Measurements from ENCODE around the gene ABCC1. TPM values are rescaled to one million over a fixed set of nuclear protein-coding genes. Genes with fewer than 3 reads are reported as not detected.
"Not testable (repeated sequence)": the region's sequence is repeated elsewhere in the genome, so short reads cannot be mapped to it uniquely, and the experiment has no call there.

The ABCC1 gene
- total RNA-seq, 6 donors from 2014 or later = 35.4 to 106 (median 44.8) TPM

DNA sequence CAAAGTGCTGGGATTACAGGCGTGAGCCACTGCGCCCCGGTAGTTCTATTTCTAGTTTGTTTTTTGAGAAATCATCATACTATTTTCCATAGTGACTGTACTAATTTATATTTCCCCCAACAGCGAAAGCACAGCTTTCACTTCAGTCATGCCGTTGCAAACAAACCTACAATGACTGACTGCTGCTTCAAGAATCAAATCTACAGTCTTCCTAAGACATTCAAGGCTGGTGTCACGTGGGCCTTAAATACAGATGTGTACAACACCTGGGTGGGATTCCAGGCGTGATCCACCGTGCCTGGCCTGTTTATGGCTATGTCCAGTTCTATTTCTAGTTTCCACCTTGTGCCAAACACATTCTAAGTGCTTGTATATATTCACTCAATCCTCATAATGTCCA is 201.9 kb downstream of the ABCC1 start:
- ATAC-seq (ENCODE audit: low FRiP score in 2 of 2) (no peak), DNase-seq (no peak)
- H3K27me3 ChIP-seq = no peaks in the 10 kb centered on the region
- peaks cover 0 to 23% (median 2%) of the 10 kb centered on the region in 4 donors for H3K36me3 ChIP-seq
- H3K4me1 ChIP-seq = peaks cover 0 to 8% (median 5%) of the 10 kb centered on the region in 4 donors
- TF ChIP-seq, protein P1, sequence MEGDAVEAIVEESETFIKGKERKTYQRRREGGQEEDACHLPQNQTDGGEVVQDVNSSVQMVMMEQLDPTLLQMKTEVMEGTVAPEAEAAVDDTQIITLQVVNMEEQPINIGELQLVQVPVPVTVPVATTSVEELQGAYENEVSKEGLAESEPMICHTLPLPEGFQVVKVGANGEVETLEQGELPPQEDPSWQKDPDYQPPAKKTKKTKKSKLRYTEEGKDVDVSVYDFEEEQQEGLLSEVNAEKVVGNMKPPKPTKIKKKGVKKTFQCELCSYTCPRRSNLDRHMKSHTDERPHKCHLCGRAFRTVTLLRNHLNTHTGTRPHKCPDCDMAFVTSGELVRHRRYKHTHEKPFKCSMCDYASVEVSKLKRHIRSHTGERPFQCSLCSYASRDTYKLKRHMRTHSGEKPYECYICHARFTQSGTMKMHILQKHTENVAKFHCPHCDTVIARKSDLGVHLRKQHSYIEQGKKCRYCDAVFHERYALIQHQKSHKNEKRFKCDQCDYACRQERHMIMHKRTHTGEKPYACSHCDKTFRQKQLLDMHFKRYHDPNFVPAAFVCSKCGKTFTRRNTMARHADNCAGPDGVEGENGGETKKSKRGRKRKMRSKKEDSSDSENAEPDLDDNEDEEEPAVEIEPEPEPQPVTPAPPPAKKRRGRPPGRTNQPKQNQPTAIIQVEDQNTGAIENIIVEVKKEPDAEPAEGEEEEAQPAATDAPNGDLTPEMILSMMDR (IDR thresholded peaks at IDR 0.05) = no peak
- TF ChIP-seq POLR2AphosphoS5 (IDR thresholded peaks at IDR 0.05) (no peak), POLR2A (IDR thresholded peaks at IDR 0.05) (no peak), EP300 (IDR thresholded peaks at IDR 0.05) (no peak)
- no peak overlapping the region for H3K4me3 ChIP-seq
- H3K9me3 ChIP-seq = no peaks in the 10 kb centered on the region
- whole genome bisulfite sequencing, 2 donors = 91 to 93% methylated on average over 8 of the region's 8 CpGs
- no peak overlapping the region for H3K27ac ChIP-seq

DNA sequence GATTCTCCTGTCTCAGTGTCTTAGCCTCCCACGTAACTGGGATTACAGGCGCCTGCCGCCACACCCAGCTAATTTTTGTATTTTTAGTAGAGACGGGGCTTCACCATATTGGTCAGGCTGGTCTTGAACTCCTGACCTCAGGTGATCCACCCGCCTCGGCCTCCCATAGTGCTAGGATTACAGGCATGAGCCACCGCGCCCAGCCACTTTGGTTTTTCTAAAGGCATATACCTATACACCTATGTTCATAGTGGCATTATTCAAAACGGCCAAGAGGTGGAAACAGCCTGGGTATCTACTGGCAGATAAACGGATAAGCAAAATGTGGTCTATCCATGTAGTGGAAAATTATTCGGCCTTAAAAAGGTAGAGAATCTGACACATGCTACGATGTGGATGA is 203.6 kb downstream of the ABCC1 start:
- DNase-seq; H3K4me1 ChIP-seq; ATAC-seq (ENCODE audit: low FRiP score in 2 of 2); H3K4me3 ChIP-seq; H3K27me3 ChIP-seq; H3K27ac ChIP-seq; H3K9me3 ChIP-seq: not testable (repeated sequence)
- whole genome bisulfite sequencing, 2 donors = 91 to 95% methylated on average over 12 of the region's 12 CpGs
- peaks cover 0 to 21% (median 2%) of the 10 kb centered on the region in 4 donors for H3K36me3 ChIP-seq

DNA sequence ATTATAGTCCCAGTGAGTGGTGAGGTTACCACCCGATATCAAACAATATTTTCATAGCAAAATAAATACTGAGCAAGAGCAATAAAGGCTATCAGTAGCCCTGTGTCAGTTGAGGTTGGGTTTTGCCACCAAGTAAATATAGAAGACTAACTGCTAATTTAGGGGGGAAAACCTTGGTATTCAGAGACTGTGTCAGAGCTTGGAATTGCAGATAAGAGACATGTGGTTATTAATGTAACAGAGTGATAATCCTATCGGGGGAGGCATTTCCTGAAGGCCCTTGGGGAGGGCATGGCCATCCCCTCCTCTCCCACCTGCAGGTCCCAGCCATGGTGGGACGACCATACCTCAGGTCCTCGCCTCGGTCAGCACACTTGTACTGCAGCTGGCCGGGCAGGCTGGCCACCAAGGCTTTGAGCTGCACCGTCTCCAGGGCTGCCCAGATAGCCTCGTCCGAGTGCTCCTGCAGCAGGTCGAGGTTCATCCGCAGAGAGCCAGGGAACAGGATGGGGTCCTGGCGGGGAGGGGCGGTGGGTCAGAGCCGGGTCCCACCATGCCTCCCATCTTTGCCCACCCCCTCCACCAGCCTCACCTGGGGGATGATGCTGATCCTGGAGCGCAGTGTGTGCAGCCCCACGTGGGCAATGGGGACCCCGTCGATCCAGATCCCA is 205.0 kb downstream of the ABCC1 start:
- H3K9me3 ChIP-seq = peaks cover 0 to 6% (median 5%) of the 10 kb centered on the region in 4 donors
- no peak for ATAC-seq (ENCODE audit: low FRiP score in 2 of 2)
- H3K27me3 ChIP-seq = no peaks in the 10 kb centered on the region
- peak in 1 of 2 donors; percentile 71 for DNase-seq
- H3K4me1 ChIP-seq = peaks cover 0 to 8% (median 4%) of the 10 kb centered on the region in 4 donors
- WGBS, 2 donors = 82 to 87% methylated on average over 8 to 18 of the region's 18 CpGs
- no peak for TF ChIP-seq POLR2AphosphoS5 (IDR thresholded peaks at IDR 0.05)
- TF ChIP-seq, protein P1 (IDR thresholded peaks at IDR 0.05) = no peak
- TF ChIP-seq POLR2A (IDR thresholded peaks at IDR 0.05) = no peak
- no peak for TF ChIP-seq EP300 (IDR thresholded peaks at IDR 0.05)
- H3K4me3 ChIP-seq = no peak overlapping the region
- H3K27ac ChIP-seq = no peak overlapping the region
- peaks cover 0 to 28% (median 2%) of the 10 kb centered on the region in 4 donors for H3K36me3 ChIP-seq

DNA sequence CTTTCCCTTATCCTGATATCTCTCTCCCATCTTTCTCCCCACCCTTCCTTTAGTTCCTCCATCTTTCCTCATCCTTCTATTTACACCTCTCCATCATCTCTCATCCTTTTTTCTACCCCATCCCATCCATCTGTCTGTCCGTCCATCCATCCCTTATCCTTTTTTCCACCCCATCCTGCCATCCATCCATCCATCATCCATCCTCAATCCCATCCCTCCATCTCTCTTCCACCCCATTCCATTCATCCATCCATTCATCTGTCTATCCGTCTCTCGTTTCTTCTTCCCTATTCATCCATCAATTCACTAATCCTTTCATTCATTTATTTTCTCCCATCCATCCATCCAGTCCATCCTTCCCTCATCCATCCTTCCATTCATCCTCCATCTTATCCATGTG is 205.8 kb downstream of the ABCC1 start:
- H3K4me3 ChIP-seq = no peak overlapping the region
- no peak for TF ChIP-seq EP300 (IDR thresholded peaks at IDR 0.05)
- TF ChIP-seq, protein P1 (IDR thresholded peaks at IDR 0.05) = no peak
- no peak for TF ChIP-seq POLR2A (IDR thresholded peaks at IDR 0.05)
- TF ChIP-seq POLR2AphosphoS5 (IDR thresholded peaks at IDR 0.05) = no peak
- no peak overlapping the region for H3K27ac ChIP-seq
- peaks cover 0 to 29% (median 2%) of the 10 kb centered on the region in 4 donors for H3K36me3 ChIP-seq
- H3K9me3 ChIP-seq = peaks cover 0 to 9% (median 7%) of the 10 kb centered on the region in 4 donors
- ATAC-seq (ENCODE audit: low FRiP score in 2 of 2) (no peak), DNase-seq (no peak)
- no peaks in the 10 kb centered on the region for H3K27me3 ChIP-seq
- H3K4me1 ChIP-seq = peaks cover 0 to 5% (median 1%) of the 10 kb centered on the region in 4 donors
- 94 to 97% methylated on average over 3 of the region's 3 CpGs for WGBS, 2 donors

DNA sequence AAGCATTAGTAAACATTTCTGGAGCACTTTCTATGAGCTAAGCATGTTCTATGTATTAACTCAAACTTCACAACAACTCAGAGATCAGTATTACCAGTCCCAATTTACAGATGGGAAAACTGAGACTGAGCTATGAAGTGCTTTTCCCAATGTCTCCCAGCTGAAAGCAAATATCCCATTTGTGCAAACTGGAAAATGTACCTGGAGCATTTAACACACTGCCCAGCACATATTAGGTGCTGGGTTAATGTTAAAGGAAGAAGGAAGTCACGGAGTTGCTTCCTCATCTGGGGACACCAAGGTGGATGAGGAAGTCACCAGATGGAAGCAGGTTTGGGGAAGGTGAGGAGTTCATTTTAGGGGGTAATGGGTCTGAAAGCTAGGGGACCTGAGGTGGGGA is 207.8 kb downstream of the ABCC1 start:
- no peak for DNase-seq
- H3K9me3 ChIP-seq = peaks cover 0 to 9% (median 7%) of the 10 kb centered on the region in 4 donors
- ATAC-seq (ENCODE audit: low FRiP score in 2 of 2) = no peak
- H3K27ac ChIP-seq = no peak overlapping the region
- H3K4me1 ChIP-seq = no peaks in the 10 kb centered on the region
- TF ChIP-seq POLR2A (IDR thresholded peaks at IDR 0.05) = no peak
- TF ChIP-seq, protein P1 (IDR thresholded peaks at IDR 0.05) = no peak
- H3K36me3 ChIP-seq = peaks cover 0 to 29% (median 6%) of the 10 kb centered on the region in 4 donors
- no peaks in the 10 kb centered on the region for H3K27me3 ChIP-seq
- no peak overlapping the region for H3K4me3 ChIP-seq
- WGBS, 2 donors = 68 to 100% methylated on average over 1 of the region's 1 CpG
